Retinal pigment epithelial cell (primary cell): Measurements from ENCODE around the gene SUN1.

ENCODE experiments used
- DNase-seq: peaks from one replicate; pipeline ENCODE4 v3.0.0-alpha.2; 2010; ENCODE audit warnings: low read depth
- H3K4me3 ChIP-seq: 2 replicates; pipeline ENCODE4 v1.5.1; 2011; ENCODE audit warnings: mild to moderate bottlenecking, low read length, control low read depth, moderate library complexity
- CTCF ChIP-seq: conservative IDR thresholded peaks from 2 replicates; pipeline ENCODE4 v1.5.1; 2011; ENCODE audit warnings: low read depth, low read length, control low read depth, inconsistent platforms

The SUN1 gene

DNA sequence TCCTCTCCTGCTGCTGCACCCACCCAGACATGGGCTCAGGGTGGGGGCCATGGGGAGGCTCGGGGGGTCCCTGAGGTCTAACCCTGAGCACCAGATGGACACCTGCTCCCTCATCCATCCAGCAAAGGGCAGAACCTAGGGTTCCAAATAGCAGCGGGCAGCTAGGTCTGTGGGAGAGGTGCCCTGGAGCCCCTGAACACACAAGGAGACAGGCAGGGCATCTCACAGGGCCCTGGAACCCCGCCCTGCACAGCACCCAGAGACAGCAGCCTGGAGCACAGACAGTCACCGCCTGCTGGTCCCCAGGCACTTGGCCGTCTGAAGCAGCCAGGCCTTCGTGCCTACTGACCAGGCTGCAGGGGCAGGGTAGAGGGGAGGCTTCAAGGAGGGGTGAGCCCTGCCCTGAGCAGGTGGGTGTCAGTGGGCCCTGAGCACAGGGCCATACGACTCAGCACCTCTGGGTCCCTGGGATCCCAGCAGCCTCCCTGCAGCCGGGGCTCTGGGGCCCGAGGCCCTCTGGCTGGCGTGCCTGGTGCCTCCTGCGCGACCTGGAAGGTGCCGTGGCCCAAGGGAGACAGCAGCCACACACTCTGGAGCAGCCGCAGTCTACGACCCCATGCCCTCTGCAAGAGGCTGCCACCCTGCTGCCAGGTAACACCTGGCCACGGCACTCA is 82.4 kb downstream of the SUN1 start:
- TF ChIP-seq CTCF = no peak
- DNase-seq = no peak
- no peak overlapping the region for H3K4me3 ChIP-seq

DNA sequence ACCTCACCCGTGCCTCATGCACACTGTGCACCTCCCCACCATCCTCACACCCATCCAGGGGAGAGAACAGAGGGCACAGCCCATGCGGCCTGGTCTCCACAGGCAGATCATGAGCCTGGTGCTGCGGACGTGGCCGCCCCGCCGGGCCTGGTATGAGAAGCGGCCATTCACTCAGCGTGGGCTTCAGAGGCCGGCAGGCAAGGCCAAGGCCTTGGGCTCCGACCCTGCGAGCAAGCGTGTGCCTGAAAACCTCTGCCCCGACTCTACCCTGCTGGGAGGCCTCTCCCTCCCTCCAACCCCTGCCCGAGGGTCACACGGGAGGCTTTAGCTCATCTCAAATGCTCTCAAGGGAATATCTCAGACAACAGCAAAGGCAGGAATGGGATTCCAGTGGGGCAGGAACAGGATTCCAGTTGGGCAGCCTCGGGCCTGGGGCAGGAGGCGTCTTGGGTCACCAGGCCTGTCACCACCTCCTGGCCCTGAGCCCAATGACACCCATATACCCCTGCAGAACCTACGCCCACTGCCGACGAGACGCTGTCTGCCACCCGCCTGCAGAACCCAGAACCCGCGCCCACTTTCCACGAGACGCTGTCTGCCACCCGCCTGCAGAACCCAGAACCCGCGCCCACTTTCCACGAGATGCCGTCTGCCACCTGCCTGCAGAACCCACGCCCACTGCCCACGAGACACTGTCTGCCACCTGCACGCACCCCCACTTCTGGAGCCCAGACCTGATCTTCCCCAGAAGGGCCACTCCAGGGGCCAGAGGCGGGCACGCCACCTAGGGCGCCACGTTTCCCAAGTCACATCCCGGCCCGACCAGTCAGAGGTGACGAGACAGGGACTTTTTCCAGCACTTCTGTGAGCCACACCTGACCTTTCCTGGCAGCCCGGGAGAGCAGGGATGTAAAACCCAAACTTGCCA is 83.3 kb downstream of the SUN1 start:
- no peak overlapping the region for H3K4me3 ChIP-seq
- TF ChIP-seq CTCF = no peak
- DNase-seq = no peak

GRCh38 chr7:916291-916941 is 84.1 kb downstream of the SUN1 start:
- no peak overlapping the region for H3K4me3 ChIP-seq
- no peak for TF ChIP-seq CTCF
- no peak for DNase-seq

GRCh38 chr7:917255-918117 is 85.2 kb downstream of the SUN1 start:
- no peak for DNase-seq
- no peak overlapping the region for H3K4me3 ChIP-seq

GRCh38 chr7:918118-918425 is 85.8 kb downstream of the SUN1 start:
- DNase-seq = no peak
- TF ChIP-seq CTCF = no peak
- no peak overlapping the region for H3K4me3 ChIP-seq

More at GRCh38 chr7:917255-918117, 85.2 kb downstream of the SUN1 start:
- no peak for TF ChIP-seq CTCF

DNA sequence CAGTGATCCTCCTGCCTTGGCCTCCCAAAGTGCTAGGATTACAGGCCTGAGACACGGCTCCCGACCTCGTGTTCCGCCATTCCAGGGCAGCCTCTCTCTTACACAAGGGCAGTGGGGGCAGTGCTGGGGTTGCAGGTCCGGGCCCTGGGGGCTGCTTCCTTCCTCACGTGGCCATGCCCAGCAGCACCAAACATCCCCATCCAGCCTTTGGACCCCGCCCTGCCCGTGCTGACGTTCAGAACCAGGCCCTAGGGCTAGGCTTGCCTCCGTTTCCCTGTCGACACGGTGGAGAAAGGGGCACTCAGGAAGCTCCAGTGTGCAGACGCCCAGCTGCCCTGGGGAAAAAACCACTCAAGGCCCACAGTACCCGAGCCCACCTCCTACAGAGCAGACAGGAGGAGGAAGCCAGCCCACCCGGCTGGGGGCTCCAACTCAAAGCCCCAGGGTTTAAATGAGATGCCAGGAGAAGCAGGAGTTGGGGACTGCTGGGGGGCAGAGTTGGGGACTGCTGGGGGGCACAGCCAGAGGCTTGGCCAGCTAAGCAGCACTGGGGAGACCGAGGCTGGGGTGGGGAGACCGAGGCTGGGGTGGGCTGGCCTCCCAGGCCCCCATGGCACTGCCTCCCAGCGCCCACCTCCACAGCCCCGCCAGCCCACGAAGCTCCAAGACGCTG is 86.3 kb downstream of the SUN1 start:
- no peak for TF ChIP-seq CTCF
- no peak overlapping the region for H3K4me3 ChIP-seq
- DNase-seq = no peak
